Renal cortical epithelial cell (primary cell): ENCODE measurements around the gene IGFN1. TPM values are rescaled to one million over a fixed set of nuclear protein-coding genes. Genes with fewer than 3 reads are reported as not detected.

Experiments
- DNase-seq: peaks from one replicate; pipeline ENCODE4 v3.0.0-alpha.2; 2011; ENCODE audit warnings: low read depth
- total RNA-seq: library from RNA; depleted of rRNA; stranded (reverse); fragments of >200 nt; gene quantifications from 2 replicates; pipeline ENCODE4 v1.2.3, GENCODE V29; 2014

Gene IGFN1
- total RNA-seq, 1 donor from 2014 or later: 12.1 TPM

DNA sequence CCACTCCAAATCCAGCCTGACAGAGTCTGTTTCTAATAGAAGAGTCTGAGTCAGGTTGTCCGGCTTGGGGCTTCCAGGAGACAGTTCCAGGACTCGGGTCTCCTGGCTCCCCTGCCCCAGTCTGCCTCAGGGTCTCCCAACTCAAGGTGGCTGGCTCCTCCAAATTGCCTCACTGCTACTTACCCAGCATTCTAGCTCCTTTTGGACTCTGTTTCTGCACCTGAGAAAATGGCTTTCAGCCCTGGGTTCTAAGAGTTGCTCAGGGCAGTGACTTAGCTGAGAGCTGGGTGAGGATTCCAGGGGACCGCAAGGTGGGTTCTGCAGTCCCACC, 5.5 kb upstream of the IGFN1 start:
- DNase-seq: no peak

DNA sequence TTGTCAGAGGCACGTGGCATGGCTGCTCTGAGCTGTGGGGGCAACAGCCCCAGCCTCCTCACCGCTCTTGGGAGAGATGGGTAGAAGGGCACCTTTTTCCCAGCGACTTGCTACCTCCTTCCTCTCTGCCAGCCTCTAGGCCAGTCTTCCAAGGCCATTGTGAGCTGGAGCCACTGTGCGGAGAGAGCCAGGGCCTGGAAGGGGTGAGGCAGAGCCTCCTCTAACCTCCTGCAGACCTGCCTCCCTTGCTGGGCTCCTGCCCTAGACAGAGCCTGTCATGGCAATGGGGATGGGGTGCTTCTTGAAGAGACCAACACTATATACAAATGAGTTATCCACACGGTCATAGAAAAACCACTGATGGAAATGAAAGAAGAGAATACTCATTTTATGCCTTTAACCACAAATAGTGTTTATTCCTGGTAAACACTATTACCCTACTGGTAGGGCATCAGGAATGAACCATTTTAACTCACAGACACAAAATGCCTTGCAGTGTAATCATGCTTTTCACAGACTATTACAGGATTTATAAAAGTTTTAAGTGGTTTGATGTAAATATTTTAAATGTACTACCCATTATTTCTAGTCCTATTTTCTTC, 5.0 kb upstream of the IGFN1 start:
- DNase-seq: no peak

DNA sequence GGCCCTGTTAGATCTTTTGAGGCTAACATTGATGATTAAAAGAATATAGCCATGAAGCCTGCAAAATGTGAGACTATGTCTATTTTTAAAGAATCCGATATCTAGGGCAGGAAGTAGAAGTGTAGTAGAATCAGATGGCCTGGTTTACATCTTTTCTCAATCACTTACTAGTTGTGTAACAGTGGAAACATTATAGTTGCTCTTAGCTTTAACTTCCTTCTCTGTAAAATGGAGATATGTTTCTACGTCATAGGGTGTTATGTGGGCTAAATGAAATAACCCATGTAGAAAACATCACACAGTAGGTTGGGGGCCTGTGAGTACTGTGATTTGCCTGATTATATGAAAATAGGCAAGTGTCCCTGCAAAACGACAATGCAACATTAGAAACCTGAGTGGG, 4.4 kb upstream of the IGFN1 start:
- no peak for DNase-seq

DNA sequence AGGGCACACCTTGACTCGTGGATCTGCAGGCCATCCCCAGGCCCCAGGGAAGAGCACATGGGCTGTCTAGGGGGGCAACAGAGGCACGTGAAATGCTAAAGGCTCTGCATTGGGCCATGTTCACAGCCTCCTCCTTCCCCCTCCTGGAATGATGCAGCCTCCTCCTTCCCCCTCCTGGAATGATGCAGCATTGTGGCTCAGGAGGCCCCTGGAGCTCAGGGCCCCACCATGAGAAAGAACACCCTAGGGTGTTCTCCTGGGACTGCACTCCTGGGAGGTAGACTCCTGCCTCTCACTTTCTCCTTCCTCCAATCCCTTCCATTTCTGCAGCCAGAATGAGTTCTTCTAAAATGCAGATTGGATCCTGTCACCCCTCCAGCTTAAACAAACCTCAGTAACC, 1.5 kb upstream of the IGFN1 start:
- DNase-seq: no peak

DNA sequence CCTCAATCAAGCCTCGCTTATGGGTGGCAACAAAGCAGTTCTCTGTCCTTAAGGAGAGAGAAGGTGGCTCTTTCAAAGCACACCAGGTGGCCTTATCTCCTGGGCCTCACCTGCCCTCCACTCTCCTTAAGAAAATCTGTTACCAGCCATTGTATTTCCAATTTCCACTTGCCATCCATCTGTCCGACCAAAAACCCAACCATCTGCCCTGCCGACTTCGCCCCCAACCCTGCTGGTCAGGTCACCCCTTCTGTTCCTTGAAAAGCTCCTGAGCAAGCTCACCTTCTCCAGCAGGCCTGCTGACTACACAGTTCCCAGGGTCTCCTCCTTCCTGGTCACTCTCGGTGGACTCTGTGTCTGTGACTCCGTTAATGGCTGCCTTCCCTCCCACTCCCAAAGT, 619 bp upstream of the IGFN1 start:
- DNase-seq: no peak

DNA sequence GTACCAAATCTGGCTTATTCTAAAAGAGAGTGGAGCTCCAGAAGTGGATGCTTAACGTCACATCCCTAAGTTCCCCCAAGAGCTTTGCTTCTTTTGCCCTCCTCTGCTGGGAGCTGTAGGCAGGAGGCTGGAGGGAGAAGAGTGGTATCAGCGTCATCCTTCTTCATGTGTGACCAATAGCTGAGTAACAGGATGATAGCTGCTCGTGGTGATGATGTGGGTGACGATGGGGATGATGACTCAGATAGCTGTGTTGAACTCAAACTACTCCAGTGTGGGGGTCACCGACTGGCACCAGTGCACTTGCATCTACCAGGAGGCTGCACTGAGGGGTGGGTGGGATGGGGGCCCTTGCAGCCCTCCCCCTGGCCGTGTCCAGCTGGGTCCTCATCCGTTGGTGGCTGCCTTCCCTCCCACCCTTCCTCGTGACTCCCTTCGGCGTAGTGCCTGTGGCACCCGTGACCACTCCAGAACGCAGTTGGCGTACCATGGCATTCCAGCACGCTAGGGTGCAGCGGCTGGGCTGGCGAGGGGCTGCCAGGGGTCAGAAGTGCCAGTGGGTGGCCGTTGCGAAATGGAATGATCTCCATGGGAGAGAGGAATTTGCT, 1.1 kb downstream of the IGFN1 start:
- peak; percentile 91 for DNase-seq

DNA sequence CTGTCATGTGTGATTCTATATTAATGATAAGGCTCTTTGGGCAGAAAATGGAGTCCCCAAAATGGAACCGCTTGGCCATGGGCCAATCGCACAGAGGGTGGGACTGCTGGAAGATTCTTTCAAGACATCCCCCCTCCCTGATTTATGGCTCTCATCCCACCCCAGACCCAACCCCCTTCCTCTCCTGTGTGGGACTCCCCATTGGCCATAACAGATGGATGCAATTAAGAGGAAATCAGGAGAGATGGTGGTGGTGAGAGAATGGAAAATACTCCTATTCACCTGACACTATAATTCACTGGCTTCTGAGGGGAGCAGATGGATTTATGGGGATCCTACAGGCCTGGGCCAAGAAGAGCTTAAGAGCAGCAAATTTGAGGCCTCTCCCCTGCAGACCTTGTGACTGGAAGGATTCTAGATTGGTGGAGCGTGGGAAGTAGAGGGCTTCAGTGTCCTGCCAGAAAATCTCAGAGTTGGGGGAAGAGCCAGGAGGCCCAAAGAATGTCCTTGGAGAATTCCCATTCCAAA, 1.7 kb downstream of the IGFN1 start:
- peak; percentile 11 for DNase-seq

DNA sequence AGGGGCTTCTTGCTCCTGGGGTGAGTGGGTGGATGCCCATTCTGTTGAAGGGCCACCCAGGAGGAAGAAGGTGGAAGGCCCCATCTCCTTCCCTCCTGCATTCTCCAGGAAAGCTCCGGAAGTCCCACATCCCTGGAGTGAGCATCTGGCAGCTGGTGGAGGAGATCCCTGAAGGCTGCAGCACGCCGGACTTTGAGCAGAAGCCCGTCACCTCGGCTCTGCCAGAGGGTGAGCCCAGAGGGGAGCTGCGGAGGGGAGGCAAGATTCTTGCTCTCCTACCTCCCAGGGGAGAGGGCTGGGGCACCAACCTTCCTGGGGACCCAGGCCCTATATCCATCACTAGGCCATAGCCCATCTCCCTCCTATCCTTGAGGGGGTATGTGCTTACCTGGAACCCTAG, 3.4 kb downstream of the IGFN1 start:
- DNase-seq: no peak

DNA sequence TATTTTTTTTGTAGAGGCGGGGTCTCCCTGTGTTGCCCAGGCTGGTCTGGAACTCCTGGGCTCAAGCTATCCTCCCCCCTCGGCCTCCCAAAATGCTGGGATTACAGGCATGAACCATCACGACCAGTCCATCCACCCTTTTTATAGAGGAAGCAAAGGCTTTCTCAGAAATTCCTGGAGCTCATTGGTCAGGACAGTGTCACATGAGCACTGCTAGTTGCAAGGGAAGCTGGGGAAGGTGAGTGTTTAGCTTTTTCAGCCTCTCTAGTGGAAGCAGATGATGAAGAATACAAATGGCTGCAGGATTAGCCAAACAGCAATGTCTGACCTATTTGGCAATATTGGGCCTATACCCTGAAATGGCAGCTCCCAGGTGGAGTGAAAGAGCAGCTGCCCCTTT, 8.0 kb downstream of the IGFN1 start:
- DNase-seq: no peak

DNA sequence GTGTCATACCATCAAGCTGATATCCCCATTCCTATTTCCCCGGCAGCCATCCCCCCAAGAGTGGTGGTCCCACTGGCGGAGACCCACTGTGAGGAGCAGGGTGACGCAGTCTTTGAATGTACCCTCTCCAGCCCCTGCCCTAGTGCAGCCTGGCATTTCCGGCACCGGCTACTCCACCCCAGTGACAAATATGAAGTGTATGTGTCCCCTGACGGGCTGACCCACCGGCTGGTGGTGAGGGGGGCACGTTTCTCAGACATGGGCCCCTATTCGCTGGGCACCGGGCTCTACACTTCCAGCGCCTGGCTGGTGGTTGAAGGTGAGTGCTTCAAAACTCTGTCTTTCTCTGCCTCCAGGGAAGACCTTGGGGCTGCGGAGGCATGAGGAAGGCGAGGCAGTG, 14.4 kb downstream of the IGFN1 start:
- DNase-seq: no peak

DNA sequence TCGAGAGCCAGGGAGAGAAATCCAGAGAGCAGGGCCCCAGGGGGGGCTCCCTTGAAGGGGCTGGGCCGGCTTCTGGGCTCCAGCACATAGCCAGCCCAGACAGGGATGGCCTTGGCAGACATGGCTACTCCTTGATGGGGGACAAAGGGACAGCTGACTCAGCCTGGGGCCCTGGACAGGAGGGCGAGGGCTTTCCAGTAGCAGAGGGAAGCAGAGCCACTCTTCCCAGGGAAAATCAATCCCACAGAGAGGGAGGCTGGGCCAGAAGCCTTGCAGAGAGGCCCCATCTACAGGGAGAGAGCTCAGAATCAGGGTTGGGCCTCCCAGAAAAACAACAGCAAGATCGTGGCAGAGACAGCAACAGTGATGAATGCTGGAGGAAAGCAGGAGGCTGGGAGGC, 15.6 kb downstream of the IGFN1 start:
- no peak for DNase-seq

DNA sequence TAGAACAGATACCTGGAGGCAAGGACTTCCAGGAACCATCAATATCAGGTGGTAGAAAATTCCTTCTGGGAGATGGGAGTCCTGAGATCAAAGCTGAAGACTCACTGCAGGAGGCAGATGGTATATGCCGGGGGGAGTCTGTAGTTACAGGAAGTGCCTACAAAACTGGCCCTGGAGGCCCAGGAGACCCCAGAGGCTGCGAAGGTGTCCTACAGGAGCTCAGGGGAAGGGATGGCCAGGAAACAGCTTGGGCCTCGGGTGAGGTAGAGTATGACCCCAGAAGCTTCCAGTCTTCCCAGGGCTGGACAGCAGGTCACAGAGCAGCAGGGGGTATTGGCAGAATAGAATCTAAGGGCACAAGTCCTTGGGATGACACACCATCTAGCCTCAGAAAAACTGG, 16.4 kb downstream of the IGFN1 start:
- DNase-seq: no peak

DNA sequence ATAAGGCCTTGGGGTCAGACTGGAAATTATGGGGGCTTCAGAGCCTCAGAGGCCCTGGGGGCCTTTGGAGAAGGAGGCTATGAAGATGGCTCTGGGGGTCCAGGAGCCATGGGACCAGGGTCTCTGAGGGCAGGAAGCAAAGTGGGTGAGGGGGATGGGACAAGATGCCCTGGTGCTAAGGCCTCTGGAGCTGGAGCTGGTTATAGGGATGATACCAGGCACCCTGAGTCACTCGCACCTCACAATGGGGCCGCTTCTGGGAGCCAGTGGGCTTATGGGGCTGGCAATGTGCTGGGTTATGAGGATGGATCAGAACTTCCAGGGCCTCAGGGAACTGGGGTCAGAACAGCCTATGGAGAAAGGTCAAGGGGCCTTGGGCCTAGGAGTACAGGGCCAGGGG, 17.6 kb downstream of the IGFN1 start:
- no peak for DNase-seq

DNA sequence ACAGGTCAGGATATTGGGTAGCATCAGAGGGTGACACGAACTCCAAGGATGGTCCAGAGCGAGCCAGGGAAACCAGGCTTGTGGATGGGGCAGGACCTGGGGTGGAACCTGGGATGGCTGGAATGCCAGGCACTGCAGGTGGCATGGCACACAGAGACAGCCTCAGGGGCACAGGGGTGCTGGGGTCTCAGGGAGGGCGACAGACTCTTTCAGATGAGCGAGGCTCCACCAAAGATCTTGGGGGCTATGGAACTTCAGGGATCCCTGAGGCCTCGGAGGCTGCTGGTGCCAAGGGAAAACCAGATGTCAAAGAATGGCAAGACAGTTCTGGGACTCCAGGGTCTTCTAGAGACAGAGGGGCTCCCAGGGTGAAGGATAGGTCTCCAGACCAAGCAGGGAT, 21.4 kb downstream of the IGFN1 start:
- DNase-seq: no peak

DNA sequence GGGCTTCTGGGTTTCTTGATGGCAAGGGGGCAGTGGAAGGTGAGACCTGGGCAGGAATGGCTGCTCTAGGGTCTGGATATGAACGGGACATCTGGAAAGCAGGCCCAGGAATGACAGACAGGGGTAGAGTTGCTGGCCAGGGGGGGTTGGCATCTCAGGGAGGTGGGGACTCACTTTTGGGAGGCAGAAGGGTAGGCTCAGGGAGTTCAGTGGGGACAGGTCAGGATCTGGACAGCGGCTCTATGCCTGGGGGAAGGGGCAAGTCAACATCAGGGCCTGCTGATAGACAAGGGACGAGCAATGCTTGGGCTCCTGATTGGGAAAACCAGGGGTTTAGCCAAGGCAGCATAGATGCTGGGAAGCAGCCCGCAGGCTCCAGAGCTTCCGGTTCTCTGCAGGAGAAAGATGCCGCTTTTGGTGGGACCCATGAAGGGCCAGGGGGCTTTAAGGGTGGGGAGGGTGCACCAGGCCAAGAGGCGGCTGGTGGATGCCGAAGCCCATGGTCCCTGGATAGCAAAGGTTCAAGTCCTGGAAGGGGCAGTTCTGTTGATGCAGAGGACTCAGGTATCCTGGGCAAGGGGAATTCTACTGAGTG, 21.9 kb downstream of the IGFN1 start:
- no peak for DNase-seq

DNA sequence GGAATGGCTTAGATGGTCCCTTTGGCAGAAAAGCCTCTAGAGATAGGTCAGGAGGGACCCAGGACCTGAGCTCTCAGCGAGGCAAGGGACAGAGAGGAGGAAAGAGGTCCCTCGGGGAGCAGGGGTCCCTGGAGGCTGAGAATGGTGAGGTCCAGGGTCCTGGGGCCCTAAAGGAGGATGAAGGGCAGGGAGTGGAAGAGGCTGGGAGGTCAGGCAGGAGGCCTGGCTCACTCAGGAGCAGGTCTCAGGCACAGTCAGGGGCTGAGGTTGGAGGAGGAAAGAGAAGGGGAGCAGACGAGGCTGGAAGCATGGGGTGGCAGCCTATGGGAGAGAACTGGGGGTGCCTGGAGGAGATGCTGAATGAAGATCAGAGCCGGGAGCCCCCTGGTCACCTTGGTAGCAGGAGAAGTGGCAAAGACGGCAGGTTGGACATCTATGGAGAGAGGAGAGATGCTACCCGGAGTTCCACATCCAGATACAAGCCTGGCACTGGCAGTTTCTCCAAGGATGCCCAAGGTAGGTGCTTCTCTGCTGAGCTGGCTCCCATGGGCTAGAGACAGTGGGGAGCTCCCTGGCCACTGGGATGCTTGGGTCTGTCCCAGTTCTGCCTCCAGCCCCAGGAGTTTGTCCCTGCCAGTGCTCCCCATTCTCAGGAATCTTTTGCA, 22.6 kb downstream of the IGFN1 start:
- DNase-seq: no peak

DNA sequence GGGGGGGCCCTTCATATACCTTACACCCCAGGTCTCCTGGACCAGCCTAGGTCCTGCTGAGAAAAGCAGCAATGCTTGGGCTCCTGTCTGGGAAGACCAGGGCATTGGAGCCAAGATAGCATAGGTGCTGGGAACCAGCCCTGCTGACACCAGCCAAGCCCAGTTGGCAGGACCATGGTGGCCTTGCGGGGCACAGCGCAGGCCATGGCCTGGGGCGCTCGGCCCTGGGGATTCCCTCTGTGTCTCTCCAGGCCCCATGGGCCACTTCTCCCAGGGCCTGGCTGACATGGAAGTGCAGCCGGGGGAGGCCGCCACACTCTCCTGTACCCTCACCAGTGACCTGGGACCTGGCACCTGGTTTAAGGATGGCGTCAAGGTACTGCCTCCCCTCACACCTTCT, 23.3 kb downstream of the IGFN1 start:
- DNase-seq: no peak

DNA sequence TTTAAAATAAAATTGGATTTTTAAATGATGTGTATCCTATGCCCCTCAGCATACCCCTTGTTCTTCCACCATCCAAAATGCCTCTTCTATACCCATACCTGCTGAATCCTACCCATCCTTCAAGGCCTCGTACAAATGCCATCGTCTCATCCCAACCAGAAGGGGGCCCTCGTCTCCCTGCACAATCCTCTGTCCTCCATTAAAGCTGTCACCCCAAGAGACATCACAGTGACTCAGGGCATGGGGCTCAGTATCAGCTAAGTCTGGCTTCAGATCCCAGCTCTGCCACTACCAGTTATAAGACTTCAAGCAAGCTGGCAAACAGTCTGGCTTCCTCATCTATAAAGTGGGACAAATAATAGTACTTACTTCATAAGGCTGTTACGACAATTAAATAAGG, 23.8 kb downstream of the IGFN1 start:
- DNase-seq: no peak

DNA sequence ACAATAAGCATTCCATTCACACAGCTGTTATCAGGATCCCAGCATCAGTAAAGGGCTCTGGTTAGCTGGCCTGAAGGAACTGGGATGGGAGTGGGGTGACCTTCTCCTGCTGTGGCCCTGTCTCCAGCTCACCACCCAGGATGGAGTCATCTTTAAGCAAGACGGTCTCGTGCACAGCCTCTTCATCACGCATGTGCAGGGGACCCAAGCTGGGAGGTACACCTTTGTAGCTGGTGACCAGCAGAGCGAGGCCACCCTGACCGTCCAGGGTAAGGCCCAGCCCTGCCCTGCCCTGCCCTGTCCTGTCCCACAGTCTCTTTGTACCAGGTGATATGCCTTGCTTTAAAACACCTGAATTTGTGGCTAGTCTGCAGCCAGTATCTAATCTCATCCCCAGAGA, 24.3 kb downstream of the IGFN1 start:
- DNase-seq: no peak

DNA sequence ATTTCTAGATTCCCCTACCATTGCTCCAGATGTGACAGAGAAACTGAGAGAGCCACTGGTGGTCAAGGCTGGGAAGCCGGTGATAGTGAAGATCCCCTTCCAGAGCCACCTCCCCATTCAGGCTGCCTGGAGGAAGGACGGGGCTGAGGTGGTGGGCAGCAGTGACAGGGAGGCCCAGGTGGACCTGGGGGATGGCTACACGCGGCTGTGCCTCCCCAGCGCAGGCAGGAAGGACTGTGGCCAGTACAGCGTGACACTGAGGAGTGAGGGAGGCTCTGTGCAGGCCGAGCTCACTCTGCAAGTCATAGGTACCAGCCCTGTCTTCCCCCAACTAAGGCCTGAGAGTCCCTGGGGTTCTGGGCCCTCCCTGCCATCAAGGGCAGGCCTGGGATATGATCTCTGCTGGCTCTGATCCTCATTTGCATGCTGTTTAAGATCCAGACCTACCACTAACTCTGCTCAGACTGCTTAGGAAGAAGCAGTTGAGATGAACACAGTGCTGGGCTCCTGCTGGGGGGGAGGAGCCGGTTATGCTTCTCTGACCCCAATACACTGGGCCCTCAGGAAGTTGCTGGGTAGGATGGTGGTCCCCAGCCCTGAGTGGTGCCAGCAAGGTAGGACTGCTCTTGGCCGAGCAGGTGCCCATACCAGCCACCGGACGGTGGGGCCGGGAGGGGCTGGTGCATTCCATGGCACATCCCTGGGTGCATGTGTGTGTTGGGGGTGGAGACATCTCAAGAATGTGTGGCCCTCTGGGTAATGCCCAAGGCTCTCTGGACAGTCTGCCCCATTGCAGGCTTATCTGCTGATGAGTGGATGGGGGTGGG, 25.1 kb downstream of the IGFN1 start:
- no peak for DNase-seq

DNA sequence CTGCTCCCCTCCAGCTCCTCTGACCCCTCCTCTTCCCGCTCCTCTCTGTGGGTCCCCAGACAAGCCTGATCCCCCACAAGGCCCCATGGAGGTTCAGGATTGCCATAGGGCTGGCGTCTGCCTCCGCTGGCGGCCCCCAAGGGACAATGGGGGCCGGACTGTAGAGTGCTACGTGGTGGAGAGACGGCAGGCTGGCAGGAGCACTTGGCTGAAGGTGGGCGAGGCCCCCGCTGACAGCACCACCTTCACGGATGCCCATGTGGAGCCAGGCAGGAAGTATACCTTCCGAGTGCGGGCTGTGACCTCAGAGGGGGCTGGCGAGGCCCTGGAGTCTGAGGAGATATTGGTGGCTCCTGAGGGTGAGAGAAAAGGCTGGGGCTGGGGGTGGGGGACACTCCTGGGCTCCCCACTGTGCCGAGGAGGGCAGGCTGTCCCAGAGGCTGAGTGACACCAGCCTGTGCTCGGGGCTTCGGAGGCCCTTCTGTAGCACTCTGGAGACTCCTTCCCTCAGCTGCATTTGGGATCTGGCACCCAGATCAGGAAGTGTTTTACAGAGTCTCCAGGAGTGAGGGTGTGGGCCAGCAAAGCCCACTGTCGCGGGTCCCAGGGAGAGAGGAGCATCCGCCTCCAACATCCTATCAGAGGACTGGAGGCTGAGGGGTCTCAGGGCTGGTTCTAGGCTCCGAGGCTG, 25.9 kb downstream of the IGFN1 start:
- DNase-seq: no peak

DNA sequence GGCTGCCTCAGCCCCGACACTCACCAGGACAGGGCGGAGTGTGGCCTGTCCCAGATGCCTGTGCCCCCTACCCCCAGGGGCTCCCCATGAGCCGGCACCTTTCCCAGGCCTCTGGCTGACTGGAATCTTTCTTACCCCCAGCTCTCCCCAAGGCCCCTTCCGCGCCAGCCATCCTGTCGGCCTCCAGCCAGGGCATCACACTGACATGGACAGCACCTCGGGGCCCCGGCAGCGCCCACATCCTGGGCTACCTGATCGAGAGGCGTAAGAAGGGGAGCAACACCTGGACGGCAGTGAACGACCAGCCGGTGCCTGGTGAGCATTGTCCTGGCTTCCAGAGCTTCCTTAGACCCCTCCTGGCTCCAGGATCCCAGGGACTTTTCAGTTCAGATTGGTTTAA, 26.5 kb downstream of the IGFN1 start:
- no peak for DNase-seq
